GM23338 (cell line): Measurements from ENCODE around the gene ISOC2.

Source experiments
- CTCF ChIP-seq, 2 experiments: fragments of 200-600 bp in 1 of 2; sonication (generic) in 1 of 2; conservative IDR thresholded peaks; 2 replicates each; pipeline versions ENCODE4 v1.5.1 to v1.6.1; 2016 to 2017; ENCODE audit warnings: antibody characterized with exemption in 2 of 2, low read depth in 2 of 2, mild to moderate bottlenecking in 2 of 2, moderate library complexity in 1 of 2
- EZH2 ChIP-seq: fragments of 200-600 bp; sonication (generic); IDR thresholded peaks from one replicate; pipeline ENCODE4 v1.8.0; 2017; ENCODE audit warnings: antibody characterized with exemption, mild to moderate bottlenecking, low read depth; ENCODE audit not compliant: unreplicated experiment
- ZNF114 ChIP-seq: fragments of 250-450 bp; sonication (Bioruptor Pico); IDR thresholded peaks from 2 replicates; pipeline ENCODE4 v1.5.0; 2020; ENCODE audit warnings: mild to moderate bottlenecking, moderate library complexity

GRCh38 chr19:55443824-55444480, 17.5 kb downstream of the ISOC2 start:
- TF ChIP-seq EZH2 (peak; percentile 34), CTCF (conservative IDR thresholded peaks at IDR 0.05; ENCODE audit: low read depth in 2 of 2) (no peak), ZNF114 (CRISPR knock-in tag) (no peak)
